GM12892 (cell line): ENCODE data around the gene CRLF2.
"Not testable (repeated sequence)": the region's sequence is repeated elsewhere in the genome, so short reads cannot be mapped to it uniquely, and the experiment has no call there.

Experiments used
- DNase-seq: peaks from one replicate; pipeline ENCODE4 v3.0.0; 2011; ENCODE audit not compliant: insufficient read length
- FAIRE-seq: peaks from 2 replicates; lab custom pipeline; 2011; peaks lifted over from hg19 to GRCh38; lab: Jason Lieb, UNC
- POLR2A ChIP-seq: IDR thresholded peaks from 2 replicates; pipeline ENCODE4 v1.6.1; 2011; ENCODE audit warnings: low read depth, low read length, control low read depth
- POLR2AphosphoS5 ChIP-seq: IDR thresholded peaks from 2 replicates; pipeline ENCODE4 v1.6.1; 2011; ENCODE audit warnings: low read depth, low read length, control low read depth
- TAF1 ChIP-seq: IDR thresholded peaks from 2 replicates; pipeline ENCODE4 v1.6.1; 2011; ENCODE audit warnings: low read depth, mild to moderate bottlenecking, control low read depth, low read length, borderline replicate concordance

CRLF2 gene

DNA sequence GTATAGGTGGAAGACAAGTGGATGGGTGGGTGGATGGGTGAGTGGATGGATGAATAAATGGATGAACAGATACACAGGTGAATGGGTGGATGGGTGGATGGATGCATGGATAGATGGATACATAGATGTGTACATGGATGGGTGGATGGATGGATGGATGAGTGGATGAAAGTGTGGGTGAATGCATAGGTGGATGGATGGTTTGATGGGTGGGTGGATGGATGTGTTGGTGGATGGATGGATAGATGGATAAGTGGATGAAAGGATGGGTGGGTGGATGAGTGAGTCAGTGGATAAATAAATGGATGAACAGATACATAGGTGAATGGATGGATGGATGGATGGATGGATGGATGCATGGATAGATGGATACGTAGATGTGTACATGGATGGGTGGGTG is 1.6 kb downstream of the CRLF2 start:
- FAIRE-seq: no peak
- no peak for TF ChIP-seq POLR2A
- no peak for TF ChIP-seq POLR2AphosphoS5
- TF ChIP-seq TAF1: no peak
- DNase-seq: no peak

DNA sequence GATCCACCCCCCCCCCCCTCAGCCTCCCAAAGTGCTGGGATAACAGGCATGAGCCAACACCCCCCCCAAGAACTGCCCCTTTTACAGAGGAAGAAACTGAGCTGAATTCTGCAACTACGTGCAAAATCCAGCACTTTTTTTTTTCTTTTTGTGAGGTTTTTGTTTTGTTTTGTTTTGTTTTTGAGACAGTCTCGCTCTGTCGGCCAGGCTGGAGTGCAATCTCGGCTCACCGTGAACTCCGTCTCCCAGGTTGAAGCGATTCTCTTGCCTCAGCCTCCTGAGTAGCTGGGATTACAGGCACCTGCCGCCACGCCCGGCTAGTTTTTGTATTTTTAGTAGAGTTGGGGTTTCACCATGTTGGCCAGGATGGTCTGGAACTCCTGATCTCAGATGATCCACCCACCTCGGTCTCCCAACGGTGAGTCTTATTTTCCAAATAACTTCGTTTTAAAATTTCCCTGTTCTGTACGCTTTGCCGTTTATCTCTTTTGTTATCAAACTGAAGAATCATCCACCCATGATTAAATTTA is 4.9 kb downstream of the CRLF2 start:
- FAIRE-seq: no peak
- TF ChIP-seq POLR2AphosphoS5 (no peak), TAF1 (no peak)
- DNase-seq: no peak

DNA sequence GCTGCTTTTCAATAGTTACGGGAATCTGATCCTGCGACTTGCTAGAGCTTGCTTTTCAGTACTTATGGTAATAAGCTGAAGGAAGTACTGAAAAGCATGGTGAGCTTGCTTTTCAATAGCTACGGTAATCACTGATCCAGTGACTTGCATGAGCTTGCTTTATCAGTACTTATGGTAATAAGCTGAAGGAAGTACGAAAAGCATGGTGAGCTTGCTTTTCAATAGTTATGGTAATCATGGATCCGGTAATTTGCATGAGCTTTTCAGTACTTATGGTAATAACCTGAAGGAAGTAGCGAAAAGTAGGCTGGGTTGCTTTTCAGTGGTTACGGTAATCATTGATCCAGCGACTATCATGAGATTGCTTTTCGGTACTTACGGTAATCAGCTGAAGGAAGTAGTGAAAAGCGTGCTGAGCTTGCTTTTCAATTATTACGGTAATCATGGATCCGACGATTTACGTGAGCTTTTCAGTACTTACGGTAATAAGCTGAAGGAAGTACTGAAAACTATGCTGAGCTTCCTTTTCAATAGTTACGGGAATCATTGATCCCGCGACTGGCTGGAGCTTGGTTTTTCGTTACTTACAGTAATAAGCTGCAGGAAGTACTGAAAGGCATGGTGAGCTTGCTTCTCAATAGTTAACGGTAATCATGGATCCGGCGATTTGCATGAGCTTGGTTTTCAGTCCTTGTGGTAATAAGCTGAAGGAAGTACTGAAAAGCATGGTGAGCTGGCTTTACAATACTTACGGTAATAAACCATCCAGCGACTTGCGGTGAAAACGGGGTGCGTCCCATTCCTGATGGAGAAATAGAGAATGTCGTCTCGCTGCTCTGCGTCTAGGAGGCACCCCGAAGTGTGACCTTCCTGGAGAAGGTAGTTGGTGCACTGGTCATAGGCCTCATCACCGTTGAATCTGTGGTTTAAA is 6.5 kb downstream of the CRLF2 start:
- TF ChIP-seq POLR2A (no peak), TAF1 (no peak), POLR2AphosphoS5 (no peak)
- no peak for FAIRE-seq
- no peak for DNase-seq

DNA sequence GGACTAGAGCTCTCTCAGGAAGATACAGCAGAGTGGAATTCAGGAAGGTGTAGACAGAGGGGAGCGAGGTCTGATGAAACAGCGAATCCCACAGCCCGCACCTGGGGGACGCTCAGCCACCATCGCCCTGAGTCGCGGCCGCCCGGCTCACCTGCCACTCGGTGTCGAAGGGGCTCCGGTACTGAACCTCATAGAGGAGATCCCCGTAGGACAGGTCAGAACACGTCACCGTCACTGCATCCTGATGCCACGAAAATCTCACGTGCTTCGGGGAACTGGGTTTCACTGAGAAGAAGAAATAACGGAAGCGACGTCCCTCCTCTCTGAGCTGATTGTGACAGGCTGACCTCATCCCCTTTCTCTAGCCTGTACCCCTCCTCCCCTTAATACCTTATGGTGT is 10.2 kb downstream of the CRLF2 start:
- FAIRE-seq: no peak
- no peak for TF ChIP-seq TAF1
- no peak for TF ChIP-seq POLR2A
- no peak for TF ChIP-seq POLR2AphosphoS5
- no peak for DNase-seq

DNA sequence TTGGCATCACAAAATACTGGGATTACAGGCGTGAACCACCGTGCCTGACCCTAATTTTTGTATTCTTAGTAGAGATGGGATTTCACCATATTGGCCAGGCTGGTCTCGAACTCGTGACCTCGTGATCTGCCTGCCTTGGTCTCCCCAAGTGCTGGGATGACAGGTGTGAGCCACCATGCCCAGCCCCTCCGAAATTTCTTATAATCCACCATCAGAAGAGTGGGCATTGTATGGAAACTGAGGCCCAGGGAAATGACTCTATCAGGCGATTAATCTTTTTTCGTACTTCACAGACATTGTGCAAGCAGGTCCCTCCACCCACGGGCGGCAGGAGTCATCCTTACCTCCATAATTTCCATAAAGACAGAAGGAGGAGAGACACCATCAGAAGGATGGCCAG is 16.0 kb downstream of the CRLF2 start:
- DNase-seq: no peak
- no peak for FAIRE-seq
- TF ChIP-seq POLR2AphosphoS5 (no peak), TAF1 (no peak), POLR2A (no peak)

DNA sequence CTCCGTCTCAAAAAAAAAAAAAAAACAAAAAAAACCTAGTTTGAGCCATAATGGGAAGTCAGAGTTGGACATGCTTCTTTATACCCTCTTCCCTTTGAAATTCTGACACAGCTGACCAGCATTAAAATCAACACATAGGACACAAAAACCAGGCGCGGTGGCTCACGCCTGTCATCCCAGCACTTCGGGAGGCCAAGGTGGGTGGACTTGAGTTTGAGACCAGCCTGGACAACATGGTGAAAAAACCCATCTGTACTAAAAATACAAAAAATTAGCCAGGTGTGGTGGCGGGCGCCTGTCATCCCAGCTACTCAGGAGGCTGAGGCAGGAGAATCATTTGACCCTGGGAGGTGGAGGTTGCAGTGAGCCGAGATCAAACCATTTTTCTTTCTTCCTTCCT is 20.3 kb downstream of the CRLF2 start:
- FAIRE-seq, DNase-seq: not testable (repeated sequence)

DNA sequence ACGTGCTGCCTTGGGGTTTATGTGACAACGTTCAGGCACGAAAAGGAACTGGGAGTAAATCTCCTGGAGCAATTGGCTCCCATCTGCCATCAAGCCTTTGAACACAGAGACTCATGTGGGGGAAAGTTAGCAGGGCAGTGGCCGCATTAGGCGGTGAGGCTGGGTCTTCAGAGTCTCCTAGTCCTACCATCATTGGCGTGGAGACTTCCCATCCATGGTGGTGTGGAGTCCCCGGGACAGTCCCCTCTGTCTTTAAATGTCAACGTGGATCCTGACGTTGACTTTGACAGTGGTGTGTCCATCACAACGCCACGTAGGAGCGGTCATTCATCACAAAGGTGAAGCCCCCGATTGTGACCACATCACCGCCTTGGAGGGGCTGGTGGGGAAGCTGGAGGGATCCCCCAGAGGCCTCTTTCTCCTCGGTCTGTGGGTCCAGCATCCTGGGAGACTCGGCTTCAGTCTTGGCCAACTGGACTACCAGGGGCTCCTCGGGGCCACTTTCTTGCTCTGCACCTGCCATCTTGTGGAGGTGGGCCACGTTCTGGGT is 21.8 kb downstream of the CRLF2 start:
- FAIRE-seq (no peak), DNase-seq (no peak)
- TF ChIP-seq POLR2AphosphoS5 (no peak), POLR2A (no peak), TAF1 (no peak)

GRCh38 chrX:1185561-1185960 is 26.9 kb downstream of the CRLF2 start:
- TF ChIP-seq TAF1 (no peak), POLR2A (no peak), POLR2AphosphoS5 (no peak)
- FAIRE-seq (no peak), DNase-seq (no peak)

DNA sequence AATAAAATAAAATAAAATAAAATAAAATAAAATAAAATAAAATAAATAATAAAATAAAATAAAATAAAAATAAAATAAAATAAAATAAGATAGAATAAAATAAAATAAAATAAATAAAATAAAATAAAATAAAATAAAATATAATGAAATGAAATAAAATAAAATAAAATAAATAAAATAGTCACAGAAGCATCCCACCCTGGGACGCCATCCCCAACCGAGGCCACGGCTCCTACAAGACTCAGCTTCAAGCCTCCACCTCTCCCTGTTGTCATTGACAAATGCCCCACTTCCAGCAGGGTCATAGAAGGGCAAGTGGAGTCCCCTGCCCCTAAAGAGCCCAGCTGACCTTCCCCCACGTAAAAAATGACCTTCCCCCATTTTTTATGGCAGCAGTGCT is 30.2 kb downstream of the CRLF2 start:
- DNase-seq (no peak), FAIRE-seq (no peak)
- TF ChIP-seq POLR2A (no peak), POLR2AphosphoS5 (no peak), TAF1 (no peak)

GRCh38 chrX:1181661-1182060 is 30.8 kb downstream of the CRLF2 start:
- not testable (repeated sequence) for FAIRE-seq, DNase-seq

DNA sequence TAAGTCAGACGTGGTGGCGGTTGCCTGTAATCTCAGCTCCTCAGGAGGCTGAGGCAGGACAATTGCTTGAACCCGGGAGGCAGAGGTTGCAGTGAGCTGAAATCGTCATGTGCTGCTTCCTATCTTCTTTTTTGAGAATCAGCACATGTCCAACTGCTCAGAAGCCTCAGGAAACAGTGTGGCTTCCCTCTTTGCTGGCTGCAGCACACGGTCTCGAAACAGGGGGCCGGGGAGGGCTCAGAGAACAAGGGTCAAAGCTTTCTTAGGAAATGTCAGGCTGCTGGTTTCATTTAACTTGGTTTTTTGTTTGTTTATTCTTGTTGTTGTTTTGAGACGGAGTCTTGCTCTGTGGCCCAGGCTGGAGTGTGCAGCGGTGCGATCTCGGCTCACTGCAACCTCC is 31.3 kb downstream of the CRLF2 start:
- FAIRE-seq (no peak), DNase-seq (no peak)
- TF ChIP-seq TAF1 (no peak), POLR2AphosphoS5 (no peak), POLR2A (no peak)

GRCh38 chrX:1178580-1179057 is 33.8 kb downstream of the CRLF2 start:
- DNase-seq: no peak
- no peak for TF ChIP-seq TAF1
- TF ChIP-seq POLR2AphosphoS5: no peak
- no peak for TF ChIP-seq POLR2A
- no peak for FAIRE-seq

DNA sequence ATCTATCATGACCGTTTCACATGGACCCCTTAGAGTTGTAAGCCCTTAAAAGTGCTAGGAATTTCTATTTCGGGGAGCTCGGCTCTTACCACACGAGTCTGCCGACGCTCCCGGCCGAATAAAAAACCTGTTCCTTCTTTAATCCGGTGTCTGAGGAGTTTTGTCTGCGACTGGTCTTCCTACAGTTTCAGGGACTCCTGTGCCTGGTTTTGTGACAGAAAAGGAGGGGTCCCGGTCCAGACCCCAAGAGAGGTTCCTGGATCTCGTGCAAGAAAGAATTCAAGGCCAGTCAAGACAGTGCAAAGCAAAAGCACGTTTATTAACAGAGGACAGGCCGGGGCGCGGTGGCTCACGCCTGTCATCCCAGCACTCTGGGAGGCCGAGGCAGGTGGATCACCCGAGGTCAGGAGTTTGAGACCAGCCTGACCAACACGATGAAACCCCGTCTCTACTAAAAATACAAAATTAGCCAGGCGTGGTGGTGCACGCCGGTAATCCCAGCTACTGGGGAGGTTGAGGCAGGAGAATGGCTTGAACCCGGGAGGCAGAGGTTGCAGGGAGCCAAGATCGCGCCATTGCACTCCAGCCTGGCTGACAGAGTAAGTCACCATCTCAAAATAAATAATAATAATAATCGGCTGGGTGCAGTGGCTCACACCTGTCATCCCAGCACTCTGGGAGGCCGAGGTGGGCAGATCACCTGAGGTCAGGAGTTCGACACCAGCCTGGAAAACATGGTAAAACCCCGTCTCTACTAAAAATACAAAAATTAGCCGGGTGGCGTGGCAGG is 35.7 kb downstream of the CRLF2 start:
- not testable (repeated sequence) for FAIRE-seq, DNase-seq

GRCh38 chrX:1174609-1175545 is 37.6 kb downstream of the CRLF2 start:
- DNase-seq, FAIRE-seq: not testable (repeated sequence)

DNA sequence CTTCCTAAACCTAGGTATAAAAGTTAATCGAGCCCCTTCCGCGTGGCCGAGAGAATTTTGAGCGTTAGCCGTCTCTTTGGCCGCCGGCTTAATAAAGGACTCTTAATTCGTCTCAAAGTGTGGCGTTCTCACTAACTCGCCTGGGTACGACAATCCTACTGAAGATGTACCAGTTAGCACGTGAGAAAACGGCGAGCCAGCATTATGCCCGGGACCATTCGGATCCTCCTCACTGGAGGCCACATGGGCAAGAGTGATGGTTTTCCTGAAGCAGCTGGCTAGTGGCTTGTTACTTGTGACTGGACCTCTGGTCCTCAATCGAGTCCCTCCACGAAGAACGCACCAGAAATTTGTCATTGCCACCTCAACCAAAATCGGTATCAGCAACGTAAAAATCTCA is 39.0 kb downstream of the CRLF2 start:
- DNase-seq, FAIRE-seq: not testable (repeated sequence)
